Lung (tissue), 12 donors: ENCODE measurements around the gene NRG2. TPM values are rescaled to one million over a fixed set of nuclear protein-coding genes. Genes with fewer than 3 reads are reported as not detected.

Experiments
- ATAC-seq: fragments of 200-7000 bp; cut with Tn5 transposase; one replicate; pipeline ENCODE4 v1.9.1; 2020; ENCODE audit warnings: moderate number of reproducible peaks; ENCODE audit not compliant: insufficient read depth, low FRiP score
- DNase-seq, 3 donors: peaks; one replicate each; pipeline ENCODE4 v3.0.0-alpha.2; 2013 to 2017
- H3K27ac ChIP-seq, 2 donors: one replicate each; pipeline ENCODE4 v1.5.1; 2013; ENCODE audit warnings: mild to moderate bottlenecking in 2 of 2, moderate library complexity in 2 of 2, control low read depth in 1 of 2, inconsistent platforms in 1 of 2, low read depth in 1 of 2, low read length in 1 of 2
- H3K27me3 ChIP-seq, 3 donors: one replicate each; pipeline ENCODE4 v1.5.1; 2013; ENCODE audit warnings: low read length in 2 of 3; ENCODE audit not compliant: control insufficient read depth in 3 of 3, insufficient read depth in 3 of 3
- H3K36me3 ChIP-seq, 4 donors: one replicate each; pipeline ENCODE4 v1.5.1; 2013; ENCODE audit warnings: low read length in 4 of 4, mild to moderate bottlenecking in 1 of 4, moderate library complexity in 1 of 4; ENCODE audit not compliant: control insufficient read depth in 4 of 4, insufficient read depth in 4 of 4
- H3K4me1 ChIP-seq, 5 donors: one replicate each; pipeline ENCODE4 v1.5.1; 2013; ENCODE audit warnings: low read length in 5 of 5, mild to moderate bottlenecking in 2 of 5, moderate library complexity in 1 of 5; ENCODE audit not compliant: control insufficient read depth in 5 of 5, insufficient read depth in 5 of 5
- H3K4me3 ChIP-seq: one replicate; pipeline ENCODE4 v1.5.1; 2013; ENCODE audit warnings: mild to moderate bottlenecking, control low read depth, moderate library complexity
- H3K9ac ChIP-seq, 2 donors: one replicate each; pipeline ENCODE4 v1.5.1; 2013; ENCODE audit warnings: low read length in 2 of 2, control low read depth in 1 of 2; ENCODE audit not compliant: insufficient read depth in 1 of 2
- H3K9me3 ChIP-seq, 4 donors: one replicate each; pipeline ENCODE4 v1.5.1; 2013; ENCODE audit warnings: low read length in 3 of 4, mild to moderate bottlenecking in 1 of 4, moderate library complexity in 1 of 4; ENCODE audit not compliant: control insufficient read depth in 4 of 4, insufficient read depth in 3 of 4
- CTCF ChIP-seq: IDR thresholded peaks from 2 replicates; pipeline ENCODE4 v1.5.1; 2012; ENCODE audit warnings: mild to moderate bottlenecking; ENCODE audit errors: control extremely low read depth, extremely low read depth
- WGBS, 2 donors: extraction: QIAGEN DNeasy Blood & Tissue Kit; methylation state at CpG; one replicate each; pipeline ENCODE4 v1.1.7; 2013; 5-methylcytosine and 5-hydroxymethylcytosine counted together
- polyA plus RNA-seq, 2 donors: library from polyadenylated mRNA; stranded (reverse); fragments of 200-250 nt; gene quantifications; one replicate each; pipeline ENCODE4 v1.2.1, GENCODE V29; 2013
- total RNA-seq, 2 donors: library from RNA; depleted of rRNA in 1 of 2; stranded (reverse); fragments of >200 nt in 1 of 2; gene quantifications; one replicate each; pipeline ENCODE4 v1.2.1, GENCODE V29; 2014 to 2021
- donor health status: control.
- donor health status: control.
- donor health status: Bipolar disorder and iron deficiency.
- donor health status: healthy.
- donor health status: DM: yes; HTN: yes; CAD: no.

Gene NRG2
- total and polyA plus RNA-seq, 4 donors: 0.41 to 3.0 (median 1.0) TPM

- 97 to 100% methylated on average over 1 of the region's 1 CpG for WGBS, 2 donors
- H3K4me1 ChIP-seq: peaks cover 0 to 22% (median 6%) of the 10 kb centered on the region in 5 donors
- no peaks in the 10 kb centered on the region for H3K27me3 ChIP-seq
- TF ChIP-seq CTCF: no peak
- H3K4me3 ChIP-seq: no peak overlapping the region
- peaks cover 0 to 16% (median 6%) of the 10 kb centered on the region in 4 donors for H3K36me3 ChIP-seq
- H3K27ac ChIP-seq: no peak overlapping the region
- H3K9ac ChIP-seq: no peak overlapping the region
- DNase-seq (no peak), ATAC-seq (no peak)
- no peaks in the 10 kb centered on the region for H3K9me3 ChIP-seq
Measured at GRCh38 chr5:139870677-139871076, 172.4 kb downstream of the NRG2 start.

- Histone ChIP-seq H3K36me3 (peaks cover 0 to 13% (median 5%) of the 10 kb centered on the region in 4 donors), H3K4me3 (no peak overlapping the region), H3K4me1 (peaks cover 0 to 28% (median 6%) of the 10 kb centered on the region in 5 donors), H3K9me3 (no peaks in the 10 kb centered on the region), H3K9ac (no peak overlapping the region), H3K27me3 (no peaks in the 10 kb centered on the region), H3K27ac (no peak overlapping the region)
- DNase-seq (no peak), ATAC-seq (no peak)
- 60 to 78% methylated on average over 9 of the region's 9 CpGs for WGBS, 2 donors
- TF ChIP-seq CTCF: no peak
Measured at GRCh38 chr5:139869042-139869790, 173.9 kb downstream of the NRG2 start.

GRCh38 chr5:139867581-139867980 lies 175.5 kb downstream of the NRG2 start:
- H3K9me3 ChIP-seq: no peaks in the 10 kb centered on the region
- DNase-seq (no peak), ATAC-seq (no peak)
- H3K27ac ChIP-seq: no peak overlapping the region
- peaks cover 0 to 10% (median 4%) of the 10 kb centered on the region in 4 donors for H3K36me3 ChIP-seq
- no peaks in the 10 kb centered on the region for H3K27me3 ChIP-seq
- no peak overlapping the region for H3K4me3 ChIP-seq
- no peak overlapping the region for H3K9ac ChIP-seq
- peaks cover 0 to 29% (median 1%) of the 10 kb centered on the region in 5 donors for H3K4me1 ChIP-seq
- no peak for TF ChIP-seq CTCF
